WI38 (cell line): ENCODE results near the gene FIG4.
"Not testable (repeated sequence)": the region's sequence is repeated elsewhere in the genome, so short reads cannot be mapped to it uniquely, and the experiment has no call there.

ENCODE experiments used
- H3K4me3 ChIP-seq: 2 replicates; pipeline ENCODE4 v1.5.1; 2011; ENCODE audit warnings: low read depth, mild to moderate bottlenecking, control low read depth, low read length
- TF ChIP-seq, protein P1 (sequence below): IDR thresholded peaks from 2 replicates; pipeline ENCODE4 v1.5.1; 2012; ENCODE audit warnings: low read depth, mild to moderate bottlenecking, control low read depth, low read length

The FIG4 gene

DNA sequence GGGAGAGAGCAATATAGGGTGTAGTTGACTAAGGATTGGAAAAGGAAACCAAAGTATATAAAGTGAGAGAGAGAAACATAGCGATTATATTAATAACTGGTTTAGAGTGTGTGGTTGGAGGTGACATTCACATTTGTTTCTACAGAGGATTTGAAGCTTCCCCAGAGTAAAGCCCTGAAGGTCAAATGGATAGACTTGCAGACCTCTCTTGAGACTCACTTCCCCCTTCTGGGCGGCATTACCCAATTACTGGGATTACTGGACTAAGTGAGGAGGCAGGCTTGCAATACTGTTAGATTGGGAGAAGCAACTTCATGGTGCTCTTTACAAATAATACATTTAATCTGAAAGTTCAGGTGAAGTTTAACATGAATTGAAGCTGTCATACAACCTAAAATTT lies 10.7 kb downstream of the FIG4 start:
- TF ChIP-seq, protein P1, sequence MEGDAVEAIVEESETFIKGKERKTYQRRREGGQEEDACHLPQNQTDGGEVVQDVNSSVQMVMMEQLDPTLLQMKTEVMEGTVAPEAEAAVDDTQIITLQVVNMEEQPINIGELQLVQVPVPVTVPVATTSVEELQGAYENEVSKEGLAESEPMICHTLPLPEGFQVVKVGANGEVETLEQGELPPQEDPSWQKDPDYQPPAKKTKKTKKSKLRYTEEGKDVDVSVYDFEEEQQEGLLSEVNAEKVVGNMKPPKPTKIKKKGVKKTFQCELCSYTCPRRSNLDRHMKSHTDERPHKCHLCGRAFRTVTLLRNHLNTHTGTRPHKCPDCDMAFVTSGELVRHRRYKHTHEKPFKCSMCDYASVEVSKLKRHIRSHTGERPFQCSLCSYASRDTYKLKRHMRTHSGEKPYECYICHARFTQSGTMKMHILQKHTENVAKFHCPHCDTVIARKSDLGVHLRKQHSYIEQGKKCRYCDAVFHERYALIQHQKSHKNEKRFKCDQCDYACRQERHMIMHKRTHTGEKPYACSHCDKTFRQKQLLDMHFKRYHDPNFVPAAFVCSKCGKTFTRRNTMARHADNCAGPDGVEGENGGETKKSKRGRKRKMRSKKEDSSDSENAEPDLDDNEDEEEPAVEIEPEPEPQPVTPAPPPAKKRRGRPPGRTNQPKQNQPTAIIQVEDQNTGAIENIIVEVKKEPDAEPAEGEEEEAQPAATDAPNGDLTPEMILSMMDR = no peak
- no peak overlapping the region for H3K4me3 ChIP-seq

DNA sequence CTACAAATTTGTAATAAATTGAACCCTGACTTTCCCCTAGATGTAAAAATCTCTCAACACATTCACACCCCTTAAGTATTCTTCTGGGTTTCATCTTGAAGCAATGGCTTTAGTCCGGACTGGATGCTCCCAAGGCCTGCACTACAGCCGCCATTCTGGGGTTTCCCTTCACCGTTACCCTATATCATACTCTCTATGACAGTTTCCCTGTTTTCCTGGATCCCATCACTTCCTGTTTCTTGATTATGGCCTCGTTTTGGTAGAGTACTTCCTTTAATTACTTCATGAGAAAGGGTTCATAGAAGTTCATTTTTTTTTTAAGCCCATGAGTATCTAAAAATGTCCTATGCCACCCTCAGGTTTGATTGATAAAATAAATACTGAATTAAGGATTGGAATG lies 11.7 kb downstream of the FIG4 start:
- TF ChIP-seq, protein P1 = no peak

DNA sequence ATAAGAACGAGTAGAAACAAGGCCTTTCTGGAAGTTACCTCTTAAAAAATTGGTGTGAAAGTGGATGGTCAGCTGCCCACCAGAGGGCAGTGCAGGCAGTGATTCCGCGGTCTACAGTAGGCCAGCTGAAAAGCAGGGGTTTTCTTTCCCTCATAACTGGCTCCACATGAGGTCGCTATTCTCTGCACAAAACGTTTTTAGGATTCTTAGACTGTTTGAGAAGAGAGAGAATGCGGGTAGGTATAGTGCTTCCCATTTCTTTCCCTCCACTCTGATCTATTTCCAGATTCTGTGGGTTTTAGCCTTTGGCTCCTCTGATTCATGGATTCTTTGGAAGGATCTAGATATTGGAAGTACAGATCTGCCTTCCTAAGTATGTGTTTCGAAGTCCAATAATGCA lies 14.2 kb downstream of the FIG4 start:
- H3K4me3 ChIP-seq = no peak overlapping the region
- TF ChIP-seq, protein P1 = peak; percentile 98

More for the DNA sequence above, 11.7 kb downstream of the FIG4 start:
- no peak overlapping the region for H3K4me3 ChIP-seq

DNA sequence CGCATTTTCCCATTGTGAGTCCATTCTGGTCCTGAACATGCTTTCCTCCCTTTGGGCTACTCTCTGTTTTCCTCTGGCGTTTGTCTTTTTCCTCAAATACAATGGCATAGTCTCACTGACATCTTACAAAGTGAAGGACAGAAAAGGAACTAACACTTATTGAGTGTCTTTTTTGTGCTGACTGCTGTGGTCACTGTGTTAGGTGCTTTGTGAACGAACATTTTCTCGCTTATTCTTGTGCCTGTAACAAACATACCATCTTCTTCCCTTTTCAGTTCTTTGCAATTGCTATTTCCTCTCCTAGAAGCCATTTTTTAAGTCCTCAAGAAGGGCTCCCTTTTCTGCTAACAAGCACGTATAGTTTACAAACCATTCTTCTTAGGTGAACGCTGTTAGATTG lies 15.4 kb downstream of the FIG4 start:
- TF ChIP-seq, protein P1 = no peak
- H3K4me3 ChIP-seq = no peak overlapping the region

DNA sequence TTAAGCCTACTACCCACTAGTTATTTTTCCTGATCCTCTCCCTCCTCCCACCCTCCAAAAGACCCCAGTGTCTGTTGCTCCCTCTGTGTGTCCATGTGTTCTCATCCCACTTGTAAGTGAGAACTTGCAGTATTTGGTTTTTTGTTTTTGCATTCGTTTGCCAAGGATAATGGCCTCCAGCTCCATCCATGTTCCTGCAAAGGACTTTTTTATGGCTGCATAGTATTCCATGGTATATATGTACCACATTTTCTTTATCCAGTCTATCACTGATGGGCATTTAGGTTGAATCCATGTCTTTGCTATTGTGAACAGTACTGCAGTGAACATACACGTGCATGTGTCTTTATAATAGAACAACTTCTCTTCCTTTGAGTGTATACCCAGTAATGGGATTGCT lies 17.0 kb downstream of the FIG4 start:
- H3K4me3 ChIP-seq = not testable (repeated sequence)

DNA sequence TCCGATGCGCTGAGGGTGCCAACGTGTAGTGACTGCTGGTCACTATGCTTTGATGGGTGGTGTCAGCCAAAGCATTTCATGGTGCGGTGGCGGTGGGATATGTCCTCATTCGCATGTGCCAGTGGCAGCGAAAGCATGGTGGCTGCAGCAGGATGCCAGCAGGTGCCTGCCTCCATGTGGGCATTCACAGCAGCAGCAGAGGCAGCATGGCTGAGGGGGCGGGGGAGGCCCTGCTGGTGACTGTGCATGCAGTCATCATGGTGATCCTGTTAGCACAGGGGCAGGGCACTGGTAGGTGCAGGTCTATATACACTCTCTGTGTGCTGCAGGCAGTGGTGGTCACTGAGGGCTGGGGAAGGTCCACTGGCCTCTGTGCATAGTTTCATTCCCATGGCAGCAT lies 22.0 kb downstream of the FIG4 start:
- TF ChIP-seq, protein P1 = no peak
- no peak overlapping the region for H3K4me3 ChIP-seq

DNA sequence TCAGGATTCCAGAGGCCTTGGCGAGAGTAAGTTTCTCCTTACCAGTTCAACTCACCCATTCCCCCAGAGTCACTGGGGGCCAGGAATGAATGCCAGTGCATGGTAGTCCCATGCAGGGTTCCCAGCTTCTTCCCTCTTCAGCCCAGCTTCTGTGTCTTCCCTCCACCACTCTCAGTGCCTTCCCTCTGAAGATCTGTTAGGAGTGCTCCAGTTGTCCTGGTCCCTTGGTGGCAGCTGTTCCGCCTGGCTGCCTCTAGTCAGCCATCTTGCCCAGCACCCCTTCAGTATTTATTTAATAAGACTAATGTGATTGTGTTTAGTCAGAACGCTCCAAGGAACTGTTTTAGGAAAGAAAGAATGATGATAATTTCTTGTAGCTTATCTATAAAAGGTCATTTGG lies 23.1 kb downstream of the FIG4 start:
- no peak overlapping the region for H3K4me3 ChIP-seq
- TF ChIP-seq, protein P1 = no peak

DNA sequence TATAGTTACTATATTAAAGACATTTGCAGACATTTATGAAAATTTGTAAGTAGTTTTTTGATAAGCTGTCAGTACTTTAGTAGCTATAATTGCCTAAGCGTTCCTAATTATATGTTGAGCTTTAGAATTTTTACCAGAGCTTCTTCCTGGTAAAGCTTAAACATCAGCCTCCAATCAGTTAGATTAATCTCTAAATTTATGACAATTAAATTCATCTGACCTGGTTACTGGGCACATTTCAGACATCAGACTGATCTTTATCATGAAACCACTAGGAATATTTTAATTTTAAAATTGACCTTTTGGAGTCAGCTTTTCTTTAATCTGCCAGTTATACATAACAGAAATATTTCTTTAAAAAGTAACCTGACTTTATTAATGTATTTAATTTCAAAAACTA lies 23.5 kb downstream of the FIG4 start:
- TF ChIP-seq, protein P1 = no peak
- no peak overlapping the region for H3K4me3 ChIP-seq
